ENCODE data around the gene EP300. TPM values are rescaled to one million over a fixed set of nuclear protein-coding genes. Genes with fewer than 3 reads are reported as not detected.

The EP300 gene
- total RNA-seq, 1 donor from 2014 or later, result 24.0 TPM

DNA sequence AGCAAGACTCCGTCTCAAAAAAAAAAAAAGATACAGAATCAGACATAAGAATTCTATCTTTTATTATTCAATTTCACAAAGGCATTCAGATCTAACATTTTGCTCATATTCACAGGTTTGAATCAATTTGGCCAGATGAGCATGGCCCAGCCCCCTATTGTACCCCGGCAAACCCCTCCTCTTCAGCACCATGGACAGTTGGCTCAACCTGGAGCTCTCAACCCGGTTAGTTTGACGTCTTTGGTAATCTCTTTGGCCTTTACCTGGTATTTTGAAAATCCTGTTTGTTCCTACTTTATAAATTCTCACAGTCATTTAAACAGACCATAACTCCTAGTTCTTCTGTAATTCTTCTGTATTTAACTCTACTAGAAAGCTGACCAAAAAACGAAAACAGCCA, 55.3 kb downstream of the EP300 start:
- no peak overlapping the region for H3K4me3 ChIP-seq (ENCODE audit: low read depth, low read length)
- H3K27me3 ChIP-seq (ENCODE audit: control insufficient read depth, insufficient read depth, low read length), result no peaks in the 10 kb centered on the region
- TF ChIP-seq, protein P1, sequence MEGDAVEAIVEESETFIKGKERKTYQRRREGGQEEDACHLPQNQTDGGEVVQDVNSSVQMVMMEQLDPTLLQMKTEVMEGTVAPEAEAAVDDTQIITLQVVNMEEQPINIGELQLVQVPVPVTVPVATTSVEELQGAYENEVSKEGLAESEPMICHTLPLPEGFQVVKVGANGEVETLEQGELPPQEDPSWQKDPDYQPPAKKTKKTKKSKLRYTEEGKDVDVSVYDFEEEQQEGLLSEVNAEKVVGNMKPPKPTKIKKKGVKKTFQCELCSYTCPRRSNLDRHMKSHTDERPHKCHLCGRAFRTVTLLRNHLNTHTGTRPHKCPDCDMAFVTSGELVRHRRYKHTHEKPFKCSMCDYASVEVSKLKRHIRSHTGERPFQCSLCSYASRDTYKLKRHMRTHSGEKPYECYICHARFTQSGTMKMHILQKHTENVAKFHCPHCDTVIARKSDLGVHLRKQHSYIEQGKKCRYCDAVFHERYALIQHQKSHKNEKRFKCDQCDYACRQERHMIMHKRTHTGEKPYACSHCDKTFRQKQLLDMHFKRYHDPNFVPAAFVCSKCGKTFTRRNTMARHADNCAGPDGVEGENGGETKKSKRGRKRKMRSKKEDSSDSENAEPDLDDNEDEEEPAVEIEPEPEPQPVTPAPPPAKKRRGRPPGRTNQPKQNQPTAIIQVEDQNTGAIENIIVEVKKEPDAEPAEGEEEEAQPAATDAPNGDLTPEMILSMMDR (IDR thresholded peaks at IDR 0.05; ENCODE audit: insufficient read depth, low read length, severe bottlenecking), result no peak
- FAIRE-seq (no peak), DNase-seq (ENCODE audit: low read depth) (no peak)
- peaks cover 27% of the 10 kb centered on the region for H3K36me3 ChIP-seq (ENCODE audit: control insufficient read depth, insufficient read depth, low read length)

DNA sequence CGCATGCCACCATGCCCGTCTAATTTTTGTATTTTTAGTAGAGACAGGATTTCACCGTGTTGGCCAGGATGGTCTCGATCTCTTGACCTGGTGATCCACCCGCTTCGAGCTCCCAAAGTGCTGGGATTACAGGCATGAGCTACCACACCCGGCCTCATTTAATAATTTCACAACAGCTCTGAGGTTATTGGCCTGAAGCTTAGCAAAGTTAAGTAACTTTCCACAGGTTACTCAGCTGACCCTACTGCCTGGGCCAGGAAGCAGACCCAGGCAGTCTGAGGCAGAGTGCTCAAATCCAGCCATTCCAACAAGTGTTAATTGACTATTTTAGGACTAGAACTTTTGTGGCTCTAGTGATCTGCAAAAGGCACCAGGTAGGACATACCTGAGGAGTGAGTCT, 60.5 kb downstream of the EP300 start:
- no peak for DNase-seq (ENCODE audit: low read depth)
- no peak for FAIRE-seq
- no peaks in the 10 kb centered on the region for H3K27me3 ChIP-seq (ENCODE audit: control insufficient read depth, insufficient read depth, low read length)
- peaks cover 35% of the 10 kb centered on the region for H3K36me3 ChIP-seq (ENCODE audit: control insufficient read depth, insufficient read depth, low read length)
- TF ChIP-seq, protein P1 (IDR thresholded peaks at IDR 0.05; ENCODE audit: insufficient read depth, low read length, severe bottlenecking), result no peak
- H3K4me3 ChIP-seq (ENCODE audit: low read depth, low read length), result no peak overlapping the region

DNA sequence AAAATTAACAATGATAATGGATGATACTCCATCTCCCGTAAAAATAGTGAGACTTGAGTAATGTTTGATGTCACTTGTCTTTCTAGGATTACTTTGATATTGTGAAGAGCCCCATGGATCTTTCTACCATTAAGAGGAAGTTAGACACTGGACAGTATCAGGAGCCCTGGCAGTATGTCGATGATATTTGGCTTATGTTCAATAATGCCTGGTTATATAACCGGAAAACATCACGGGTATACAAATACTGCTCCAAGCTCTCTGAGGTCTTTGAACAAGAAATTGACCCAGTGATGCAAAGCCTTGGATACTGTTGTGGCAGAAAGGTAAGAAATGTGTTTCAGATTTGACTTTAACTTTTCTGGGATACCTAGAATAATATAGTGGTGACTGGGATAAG, 64.7 kb downstream of the EP300 start:
- no peaks in the 10 kb centered on the region for H3K27me3 ChIP-seq (ENCODE audit: control insufficient read depth, insufficient read depth, low read length)
- no peak overlapping the region for H3K4me3 ChIP-seq (ENCODE audit: low read depth, low read length)
- TF ChIP-seq, protein P1 (IDR thresholded peaks at IDR 0.05; ENCODE audit: insufficient read depth, low read length, severe bottlenecking), result no peak
- FAIRE-seq (no peak), DNase-seq (ENCODE audit: low read depth) (no peak)
- H3K36me3 ChIP-seq (ENCODE audit: control insufficient read depth, insufficient read depth, low read length), result peaks cover 35% of the 10 kb centered on the region

DNA sequence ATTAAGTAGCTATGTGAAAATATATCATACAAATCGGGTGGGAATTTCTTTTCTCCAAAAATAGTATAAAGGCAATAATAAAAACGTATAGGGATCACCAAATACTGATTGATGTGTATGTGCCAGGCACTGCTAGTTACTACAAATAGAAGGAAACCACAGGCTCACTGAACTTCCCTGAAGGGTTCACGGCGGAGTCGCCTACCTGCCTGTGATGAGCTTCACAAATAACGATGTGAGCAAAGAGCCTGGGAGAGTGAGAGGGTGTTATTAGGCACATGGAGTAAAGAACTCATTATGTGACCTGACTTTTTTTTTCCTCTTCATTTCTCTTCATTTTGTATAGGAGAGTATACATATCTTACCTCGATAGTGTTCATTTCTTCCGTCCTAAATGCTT, 76.8 kb downstream of the EP300 start:
- TF ChIP-seq, protein P1 (IDR thresholded peaks at IDR 0.05; ENCODE audit: insufficient read depth, low read length, severe bottlenecking), result no peak
- no peak for DNase-seq (ENCODE audit: low read depth)
- FAIRE-seq, result no peak
- H3K27me3 ChIP-seq (ENCODE audit: control insufficient read depth, insufficient read depth, low read length), result no peaks in the 10 kb centered on the region
- H3K4me3 ChIP-seq (ENCODE audit: low read depth, low read length), result no peak overlapping the region
- H3K36me3 ChIP-seq (ENCODE audit: control insufficient read depth, insufficient read depth, low read length), result peaks cover 16% of the 10 kb centered on the region

DNA sequence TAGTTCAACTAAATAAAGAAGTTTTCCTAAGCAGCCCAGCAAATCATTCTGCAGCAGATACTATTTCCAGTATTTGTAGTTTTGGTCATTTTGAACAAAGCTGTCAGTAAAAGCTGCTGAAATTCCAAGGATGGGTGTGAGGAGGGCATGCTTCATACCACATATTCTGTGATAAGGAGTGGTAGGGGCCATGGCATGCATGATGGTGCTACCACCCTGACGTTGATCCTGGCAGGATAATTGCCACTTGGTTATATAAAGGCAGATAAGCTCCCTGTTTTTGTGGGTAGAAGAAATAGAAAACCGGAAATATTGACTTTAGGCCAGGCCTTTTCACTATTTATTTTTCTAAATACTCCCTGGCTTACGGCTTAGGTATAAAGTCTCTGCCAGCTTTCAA, 79.6 kb downstream of the EP300 start:
- FAIRE-seq, result no peak
- no peak for DNase-seq (ENCODE audit: low read depth)
- H3K36me3 ChIP-seq (ENCODE audit: control insufficient read depth, insufficient read depth, low read length), result peaks cover 21% of the 10 kb centered on the region
- TF ChIP-seq, protein P1 (IDR thresholded peaks at IDR 0.05; ENCODE audit: insufficient read depth, low read length, severe bottlenecking), result no peak
- no peaks in the 10 kb centered on the region for H3K27me3 ChIP-seq (ENCODE audit: control insufficient read depth, insufficient read depth, low read length)
- H3K4me3 ChIP-seq (ENCODE audit: low read depth, low read length), result no peak overlapping the region

DNA sequence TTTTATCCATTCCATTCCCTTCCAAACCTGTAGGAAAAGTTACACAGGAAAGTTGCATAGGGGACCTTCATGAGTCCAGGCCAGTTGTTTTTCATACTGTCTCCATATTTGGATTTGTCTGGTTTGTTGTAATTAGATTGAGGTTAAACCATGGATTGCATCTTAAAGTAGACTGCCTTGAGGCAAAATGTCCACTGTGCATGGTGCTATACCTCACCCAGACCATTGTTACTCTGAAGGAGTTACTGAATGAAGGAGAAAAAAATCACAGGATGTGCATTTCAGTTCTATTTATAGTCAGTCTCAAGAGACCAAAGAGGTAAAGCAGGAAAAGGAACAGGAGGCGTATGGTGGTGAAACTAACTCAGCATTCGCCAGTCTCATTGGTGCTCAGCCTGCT, 83.2 kb downstream of the EP300 start:
- Histone ChIP-seq H3K36me3 (ENCODE audit: control insufficient read depth, insufficient read depth, low read length) (peaks cover 21% of the 10 kb centered on the region), H3K27me3 (ENCODE audit: control insufficient read depth, insufficient read depth, low read length) (no peaks in the 10 kb centered on the region), H3K4me3 (ENCODE audit: low read depth, low read length) (no peak overlapping the region)
- FAIRE-seq (no peak), DNase-seq (ENCODE audit: low read depth) (no peak)
- TF ChIP-seq, protein P1 (IDR thresholded peaks at IDR 0.05; ENCODE audit: insufficient read depth, low read length, severe bottlenecking), result no peak
